ENCODE results near the gene SIVA1.

Gene SIVA1

GRCh38 chr14:104751539-104752422 lies 1.2 kb upstream of the SIVA1 start:
- DNase-seq: no peak

- no peak for DNase-seq
These were observed 568 bp upstream of the SIVA1 start for GRCh38 chr14:104752423-104752734.

DNA sequence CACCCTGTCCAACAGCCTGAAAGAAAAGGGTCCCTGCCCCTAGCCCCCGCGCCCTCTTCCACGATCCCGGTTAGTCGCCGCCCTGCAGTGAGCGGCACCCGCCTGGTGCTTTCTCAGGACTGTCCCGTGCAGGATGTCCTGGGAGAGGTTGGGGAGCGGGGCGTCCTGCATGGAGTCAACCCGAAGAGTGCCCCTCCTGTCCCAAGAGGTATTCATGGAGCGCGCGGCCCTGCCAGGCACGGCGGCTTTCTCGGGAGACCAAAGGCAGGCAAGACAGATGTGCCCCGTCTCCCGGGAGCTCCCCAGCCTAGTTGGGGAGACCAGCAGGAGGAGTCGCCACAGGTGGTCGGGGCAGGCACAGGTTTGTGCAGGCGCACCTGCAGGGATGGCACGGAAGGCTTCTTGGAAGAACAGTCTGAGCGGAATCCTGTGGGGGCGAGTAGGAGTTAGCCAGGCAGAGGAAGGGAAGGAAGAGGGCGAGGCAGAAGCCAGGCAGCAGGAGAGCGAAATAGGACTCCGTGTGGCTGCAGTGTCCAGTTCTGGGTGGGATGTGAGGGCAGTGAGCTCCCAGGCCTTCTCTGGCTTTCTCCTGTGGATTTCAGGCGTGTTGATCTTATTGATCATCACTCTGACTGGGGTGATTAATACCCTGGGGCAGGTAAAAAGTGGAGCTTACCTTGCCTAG lies 723 bp downstream of the SIVA1 start:
- no peak for DNase-seq

GRCh38 chr14:104754213-104754851 lies 1.4 kb downstream of the SIVA1 start:
- no peak for DNase-seq

DNA sequence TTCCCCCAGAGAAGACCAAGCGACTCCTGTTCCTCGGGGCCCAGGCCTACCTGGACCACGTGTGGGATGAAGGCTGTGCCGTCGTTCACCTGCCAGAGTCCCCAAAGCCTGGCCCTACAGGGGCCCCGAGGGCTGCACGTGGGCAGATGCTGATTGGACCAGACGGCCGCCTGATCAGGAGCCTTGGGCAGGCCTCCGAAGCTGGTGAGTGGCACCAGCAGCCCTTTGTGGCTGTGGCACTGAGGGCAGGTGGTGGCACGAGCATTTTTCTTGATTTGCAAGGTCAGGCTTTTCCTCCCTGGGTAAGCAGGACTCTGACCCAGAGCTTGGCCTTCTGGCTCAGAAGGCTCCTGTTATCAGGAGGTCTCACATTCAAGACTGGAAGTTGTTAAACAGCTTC lies 2.7 kb downstream of the SIVA1 start:
- DNase-seq: no peak

DNA sequence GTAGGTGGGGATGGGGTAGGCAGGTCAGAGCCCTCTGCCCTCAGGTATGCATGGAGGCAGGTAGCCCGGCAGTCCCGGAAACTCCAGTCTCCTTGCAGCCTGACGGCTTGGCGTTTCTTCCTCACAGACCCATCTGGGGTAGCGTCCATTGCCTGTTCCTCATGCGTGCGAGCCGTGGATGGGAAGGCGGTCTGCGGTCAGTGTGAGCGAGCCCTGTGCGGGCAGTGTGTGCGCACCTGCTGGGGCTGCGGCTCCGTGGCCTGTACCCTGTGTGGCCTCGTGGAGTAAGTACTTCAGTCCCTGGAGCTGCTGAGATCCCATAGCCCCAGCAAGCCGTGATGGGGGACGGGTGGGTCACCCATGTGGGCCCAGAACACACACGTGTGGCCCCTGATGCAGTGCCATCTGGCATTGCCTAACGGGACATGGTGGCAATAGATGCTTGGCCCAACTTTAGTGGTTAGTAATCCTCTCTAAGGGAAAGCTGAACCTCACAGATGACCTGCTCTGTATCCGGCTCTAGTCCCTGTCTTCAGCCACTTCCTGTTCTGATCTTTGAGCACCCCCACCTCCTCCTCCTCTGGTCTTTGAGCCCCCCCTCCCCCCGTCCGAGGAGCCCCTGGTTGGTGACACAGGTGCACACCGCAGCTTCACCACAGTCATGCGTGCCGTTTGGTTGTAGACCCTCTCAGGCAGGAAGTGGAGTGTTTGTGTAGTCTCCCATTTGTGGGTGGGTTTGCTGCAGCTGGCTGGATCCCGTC lies 3.7 kb downstream of the SIVA1 start:
- DNase-seq: no peak

DNA sequence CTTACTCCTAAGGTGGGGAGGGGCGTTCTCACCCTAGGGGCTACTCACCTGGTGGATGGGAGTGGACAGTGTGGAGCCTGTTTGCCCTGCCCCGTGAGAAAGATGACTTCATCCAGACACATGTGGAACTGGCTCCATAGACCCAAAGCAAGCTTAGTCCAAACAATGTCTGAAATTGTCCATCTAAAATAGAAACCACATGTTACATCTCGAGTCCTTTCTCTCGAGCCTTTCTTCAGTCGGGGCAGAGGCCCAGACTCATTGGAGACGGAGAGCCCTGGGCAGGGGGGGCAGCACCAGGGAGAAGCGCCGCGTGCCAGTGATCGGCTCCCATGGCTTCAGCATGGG lies 4.3 kb downstream of the SIVA1 start:
- DNase-seq: no peak

- DNase-seq: no peak
These were observed 4.9 kb downstream of the SIVA1 start for GRCh38 chr14:104757681-104758392.

DNA sequence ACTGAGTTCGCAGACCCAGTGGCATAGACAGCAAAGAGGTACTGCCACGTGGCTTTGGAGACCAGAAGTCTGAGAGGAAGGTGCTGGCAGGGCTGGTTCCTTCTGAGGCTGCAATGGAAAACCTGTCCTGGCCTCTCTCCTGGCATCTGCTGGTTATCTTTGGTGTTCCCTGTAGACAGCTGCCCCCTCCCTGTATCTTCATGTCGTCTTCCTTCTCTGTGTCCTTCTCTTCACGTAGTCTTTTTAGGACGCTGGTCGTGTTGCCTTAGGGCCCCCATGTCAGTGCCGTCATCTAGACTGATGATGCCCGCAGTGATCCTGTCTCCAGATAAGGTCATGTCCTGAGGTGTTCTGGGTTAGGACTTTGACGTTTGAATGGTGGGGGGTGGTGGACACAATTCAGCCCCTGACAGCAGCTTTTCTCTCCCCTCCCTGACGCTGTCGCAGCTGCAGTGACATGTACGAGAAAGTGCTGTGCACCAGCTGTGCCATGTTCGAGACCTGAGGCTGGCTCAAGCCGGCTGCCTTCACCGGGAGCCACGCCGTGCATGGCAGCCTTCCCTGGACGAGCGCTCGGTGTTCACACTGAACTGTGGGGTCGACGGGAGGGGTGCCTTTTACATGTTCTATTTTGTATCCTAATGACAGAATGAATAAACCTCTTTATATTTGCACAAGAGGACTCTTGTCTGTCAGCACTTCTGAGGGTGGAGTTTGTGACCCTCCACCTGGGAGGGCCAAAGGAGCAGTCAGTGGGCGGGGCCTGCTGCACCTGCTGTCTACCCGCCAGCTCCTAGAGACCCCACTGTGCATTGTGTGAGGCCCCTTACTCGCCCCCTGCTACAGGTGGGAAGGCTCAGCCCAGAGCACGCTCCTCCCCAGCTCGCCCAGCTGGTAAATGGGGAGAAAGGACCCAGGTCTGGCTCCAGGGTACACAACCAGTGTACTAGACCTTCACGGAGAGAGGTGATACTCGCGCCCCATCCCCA lies 6.3 kb downstream of the SIVA1 start:
- DNase-seq: no peak

DNA sequence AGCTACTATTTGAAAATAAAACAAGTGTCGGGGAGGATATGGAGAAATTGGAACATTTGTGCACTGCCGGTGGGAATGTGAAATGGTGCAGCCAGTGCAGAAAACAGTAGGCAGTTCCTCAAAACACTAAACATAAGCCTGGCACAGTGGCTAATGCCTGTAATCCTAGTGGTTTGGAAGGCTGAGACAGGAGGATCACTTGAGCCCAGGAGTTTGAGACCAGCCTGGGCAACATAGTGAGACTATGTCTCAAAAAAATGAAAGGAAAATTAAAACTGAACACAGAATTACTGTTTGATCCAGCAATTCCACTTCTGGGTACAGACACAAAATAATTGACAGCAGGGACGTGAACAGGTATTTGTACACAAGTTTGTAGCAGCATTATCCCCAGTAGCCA lies 12.6 kb downstream of the SIVA1 start:
- no peak for DNase-seq

GRCh38 chr14:104766256-104766862 lies 13.4 kb downstream of the SIVA1 start:
- DNase-seq: no peak

GRCh38 chr14:104766863-104767633 lies 14.1 kb downstream of the SIVA1 start:
- DNase-seq: no peak

GRCh38 chr14:104767634-104767918 lies 14.6 kb downstream of the SIVA1 start:
- no peak for DNase-seq

- DNase-seq: peak; percentile 20 to 89 (median 70)
These were observed 15.7 kb downstream of the SIVA1 start for GRCh38 chr14:104768437-104769323.

DNA sequence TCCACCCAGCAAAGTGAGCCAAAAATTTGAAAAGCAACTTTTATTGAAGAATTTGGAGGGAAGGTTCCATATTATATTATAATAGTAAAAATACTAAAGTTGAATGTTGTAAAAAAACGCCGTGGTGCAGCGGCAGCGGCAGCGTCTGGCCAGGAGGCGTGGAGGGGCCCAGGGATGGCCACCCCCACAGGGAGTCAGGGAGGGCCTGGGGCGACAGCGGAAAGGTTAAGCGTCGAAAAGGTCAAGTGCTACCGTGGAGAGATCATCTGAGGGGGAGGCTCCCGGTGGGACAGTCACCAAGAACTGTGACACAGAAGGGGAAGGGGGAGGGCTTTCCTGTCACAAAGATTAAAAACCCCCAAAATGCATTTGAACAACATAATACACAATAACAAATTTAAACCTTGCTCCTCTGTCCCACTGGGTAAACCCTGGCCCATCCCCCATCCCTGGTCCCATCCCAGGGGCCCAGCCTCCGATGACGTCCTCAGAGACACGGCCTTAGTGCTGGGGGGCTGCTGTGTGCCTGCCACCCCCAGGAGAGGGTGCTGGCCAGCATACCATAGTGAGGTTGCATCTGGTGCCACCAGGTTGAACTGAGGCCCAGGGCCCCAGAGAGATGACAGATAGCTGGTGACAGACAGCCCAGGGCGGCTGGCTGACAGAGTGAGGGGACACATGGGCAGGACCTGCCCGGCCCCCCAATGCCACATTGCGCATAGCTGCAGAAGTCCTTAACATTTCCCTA lies 16.6 kb downstream of the SIVA1 start:
- DNase-seq: no peak

DNA sequence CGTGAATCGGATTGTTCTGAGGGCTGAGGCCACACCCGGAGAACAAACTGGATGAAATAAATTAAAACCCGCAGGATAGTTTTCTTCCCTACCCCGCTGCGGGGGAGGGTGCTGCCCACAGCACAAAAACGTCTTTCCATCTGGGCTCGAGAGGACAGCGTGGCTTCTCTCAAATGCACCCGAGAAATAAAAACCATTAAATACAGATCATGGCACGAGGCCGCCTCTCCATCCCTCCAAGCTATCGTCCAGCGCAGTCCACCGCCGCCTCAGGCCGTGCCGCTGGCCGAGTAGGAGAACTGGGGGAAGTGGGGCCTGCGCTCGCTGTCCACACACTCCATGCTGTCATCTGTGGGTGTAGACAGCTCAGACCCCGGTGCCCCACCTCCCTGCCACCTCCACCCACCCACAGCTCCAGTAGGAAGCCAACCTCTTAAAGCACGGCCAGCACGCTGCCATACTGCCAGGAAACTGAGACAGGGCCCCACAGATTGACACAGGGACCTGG lies 17.2 kb downstream of the SIVA1 start:
- DNase-seq: no peak

DNA sequence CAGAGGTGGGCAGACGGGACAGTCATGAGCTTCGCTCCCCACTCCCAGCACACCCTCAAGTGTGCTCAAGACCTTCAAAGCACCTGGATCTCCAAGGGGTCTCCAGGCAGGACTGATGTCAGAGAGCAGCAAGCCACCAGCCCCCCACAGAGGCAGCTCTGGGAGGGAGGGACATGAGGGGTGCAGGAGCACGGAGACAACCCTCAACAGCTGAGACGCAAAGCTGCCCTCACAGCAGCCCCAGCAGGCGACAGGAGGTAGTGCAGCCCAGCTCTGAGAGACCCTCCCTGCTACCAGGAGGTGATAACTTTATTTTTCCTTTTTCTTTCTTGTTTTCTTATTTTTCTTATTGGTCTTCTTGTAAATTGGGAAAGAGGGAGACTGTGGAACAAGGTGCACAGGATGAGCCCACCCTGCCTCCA lies 17.9 kb downstream of the SIVA1 start:
- DNase-seq: no peak

DNA sequence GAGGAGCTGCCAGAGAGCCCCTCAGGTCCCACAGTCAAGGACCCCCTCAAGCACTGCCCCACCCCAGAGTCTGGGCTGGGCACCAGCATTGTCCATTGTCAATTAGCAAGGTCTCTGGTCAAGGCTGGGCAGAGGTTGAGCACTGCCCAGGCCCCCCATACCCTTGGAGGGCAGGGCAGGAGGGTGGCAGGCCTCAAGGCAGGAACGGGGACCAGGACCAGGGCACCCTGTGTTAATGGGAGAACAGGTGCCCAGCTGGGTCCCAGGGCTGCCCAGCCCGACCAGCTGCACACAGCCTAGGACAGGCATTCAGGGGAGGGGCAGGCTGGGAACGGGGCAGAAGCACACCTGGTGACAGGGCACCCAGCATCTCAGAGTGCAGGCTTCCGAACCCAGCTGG lies 18.4 kb downstream of the SIVA1 start:
- DNase-seq: no peak
